Thymus (tissue), 2 donors: ENCODE results near the gene MASTL. TPM values are rescaled to one million over a fixed set of nuclear protein-coding genes. Genes with fewer than 3 reads are reported as not detected.

Experiments used
- polyA plus RNA-seq: library from polyadenylated mRNA; stranded (reverse); fragments of 200-250 nt; gene quantifications from one replicate; pipeline ENCODE4 v1.2.3, GENCODE V29; 2013
- total RNA-seq: library from RNA; stranded (reverse); fragments of 120-200 nt; gene quantifications from one replicate; pipeline ENCODE4 v1.2.4, GENCODE V29; 2013
- donor health status: healthy.

The MASTL gene
- total and polyA plus RNA-seq, 2 donors: 10.2 to 19.3 TPM

Other genes with a start within 250 kb of the MASTL start
- 8.3 TPM for gene ANKRD26, start 54.9 kb upstream of the MASTL start, total RNA-seq
- gene ANKRD26, start 54.9 kb upstream of the MASTL start, polyA plus RNA-seq: 9.3 TPM
- 93.3 TPM for gene YME1L1, start 968 bp upstream of the MASTL start, total RNA-seq
- gene YME1L1, start 968 bp upstream of the MASTL start, polyA plus RNA-seq: 54.3 TPM
- gene ACBD5, start 85.4 kb downstream of the MASTL start, total RNA-seq: 13.6 TPM
- 14.8 TPM for gene ACBD5, start 85.4 kb downstream of the MASTL start, polyA plus RNA-seq